GM12878 (cell line): ENCODE measurements around the gene G2E3. TPM values are rescaled to one million over a fixed set of nuclear protein-coding genes. Genes with fewer than 3 reads are reported as not detected.

Experiments used
- ASH2L ChIP-seq: fragments of 300-600, 200-600 bp; sonication (generic); IDR thresholded peaks from 2 replicates; pipeline ENCODE4 v1.6.1; 2017; ENCODE audit warnings: low read depth, mild to moderate bottlenecking, borderline replicate concordance
- BCL11A ChIP-seq: IDR thresholded peaks from 2 replicates; pipeline ENCODE4 v1.6.1; 2011; ENCODE audit warnings: low read depth, low read length
- EED ChIP-seq: sonication (generic); IDR thresholded peaks from 2 replicates; pipeline ENCODE4 v1.6.1; 2016; ENCODE audit warnings: antibody characterized with exemption, low read depth
- HCFC1 ChIP-seq: fragments of 150-350 bp; IDR thresholded peaks from 2 replicates; pipeline ENCODE4 v1.6.1; 2014; ENCODE audit warnings: low read length
- HDAC2 ChIP-seq: fragments of 200-600 bp; sonication (generic); IDR thresholded peaks from 2 replicates; pipeline ENCODE4 v1.6.1; 2017
- JUNB ChIP-seq: IDR thresholded peaks from 2 replicates; pipeline ENCODE4 v1.6.1; 2016; ENCODE audit warnings: antibody characterized with exemption, mild to moderate bottlenecking
- JUND ChIP-seq: IDR thresholded peaks from 2 replicates; pipeline ENCODE4 v1.6.1; 2012; ENCODE audit warnings: low read depth, mild to moderate bottlenecking, low read length, improper control_type of control experiment, moderate library complexity
- NFIC ChIP-seq: IDR thresholded peaks from 2 replicates; pipeline ENCODE4 v1.6.1; 2012; ENCODE audit warnings: low read depth, mild to moderate bottlenecking, inconsistent platforms, low read length, moderate library complexity
- NFXL1 ChIP-seq: fragments of 450-650 bp; IDR thresholded peaks from 2 replicates; pipeline ENCODE4 v1.6.1; 2017; ENCODE audit warnings: antibody characterized with exemption, mild to moderate bottlenecking, borderline replicate concordance
- PKNOX1 ChIP-seq: fragments of 450-650 bp; IDR thresholded peaks from 2 replicates; pipeline ENCODE4 v1.6.1; 2016; ENCODE audit warnings: mild to moderate bottlenecking
- RCOR1 ChIP-seq: conservative IDR thresholded peaks from 2 replicates; pipeline ENCODE4 v1.6.1; 2012; ENCODE audit warnings: low read depth, low read length, improper control_type of control experiment
- REST ChIP-seq: IDR thresholded peaks from 2 replicates; pipeline ENCODE4 v1.6.1; 2012; ENCODE audit warnings: mild to moderate bottlenecking, low read depth, low read length
- RFX5 ChIP-seq: IDR thresholded peaks from 2 replicates; pipeline ENCODE4 v1.6.1; 2011; ENCODE audit warnings: low read depth, low read length, improper control_type of control experiment
- SP1 ChIP-seq: IDR thresholded peaks from one replicate; pipeline ENCODE4 v1.6.1; 2011; ENCODE audit warnings: low read depth, low read length
- STAT1 ChIP-seq: fragments of 450-650 bp; conservative IDR thresholded peaks from 2 replicates; pipeline ENCODE4 v1.6.1; 2014; ENCODE audit warnings: antibody characterized with exemption, mild to moderate bottlenecking
- STAT3 ChIP-seq: IDR thresholded peaks from 2 replicates; pipeline ENCODE4 v1.6.1; 2011; ENCODE audit warnings: low read depth, low read length, improper control_type of control experiment
- SUPT20H ChIP-seq: IDR thresholded peaks from 2 replicates; pipeline ENCODE4 v1.6.1; 2011; ENCODE audit warnings: low read depth, mild to moderate bottlenecking, low read length, moderate library complexity, borderline replicate concordance; ENCODE audit not compliant: control insufficient read depth
- TAF1 ChIP-seq: IDR thresholded peaks from 2 replicates; pipeline ENCODE4 v1.6.1; 2011; ENCODE audit warnings: mild to moderate bottlenecking, low read depth, low read length, borderline replicate concordance
- TBL1XR1 ChIP-seq: IDR thresholded peaks from 2 replicates; pipeline ENCODE4 v1.6.1; 2012; ENCODE audit warnings: low read depth, low read length, improper control_type of control experiment
- WRNIP1 ChIP-seq: IDR thresholded peaks from 2 replicates; pipeline ENCODE4 v1.6.1; 2011; ENCODE audit warnings: low read depth, low read length, improper control_type of control experiment, borderline replicate concordance
- polyA plus RNA-seq, 11 experiments: library from polyadenylated mRNA; depleted of rRNA in 4 of 11; unstranded in 6 of 11; stranded (reverse) in 5 of 11; fragments of >200 nt; fragmentation: Nextera tagmentation in 4 of 11; fragmentation: Illumina TruSeq in 1 of 11; extraction: Ambion mirVana in 4 of 11; extraction: Trizol in 1 of 11; gene quantifications; 1 replicate in 1 of 11; 2 replicates in 10 of 11; pipeline versions ENCODE4 v1.2.1 to v1.2.3, GENCODE V29; 2011 to 2016; ENCODE audit warnings: inconsistent platforms in 2 of 11, missing spikeins in 2 of 11, low read depth in 1 of 11
- total RNA-seq, 4 experiments: library from RNA; depleted of rRNA in 3 of 4; stranded (reverse); fragments of >200 nt in 3 of 4; fragmentation: Illumina TruSeq in 1 of 4; extraction: Trizol in 1 of 4; gene quantifications; 2 replicates each; pipeline versions ENCODE4 v1.2.1 to v1.2.3, GENCODE V29; 2013 to 2021
- TF ChIP-seq, protein P1 (sequence below): fragments of 450-650 bp; formaldehyde crosslinking; IDR thresholded peaks from 2 replicates; pipeline ENCODE4 v1.5.0; 2022; ENCODE audit warnings: mild to moderate bottlenecking, missing genetic modification characterization
- TF ChIP-seq, protein P2 (sequence below), 3 experiments: IDR thresholded peaks in 2 of 3; conservative IDR thresholded peaks in 1 of 3; 2 replicates each; pipeline ENCODE4 v1.5.1; 2011; ENCODE audit warnings: low read depth in 3 of 3, low read length in 3 of 3, mild to moderate bottlenecking in 3 of 3, control low read depth in 2 of 3, moderate library complexity in 2 of 3, inconsistent platforms in 1 of 3, mixed read lengths in 1 of 3; ENCODE audit not compliant: control insufficient read depth in 2 of 3, insufficient read depth in 1 of 3; ENCODE audit errors: extremely low read depth in 1 of 3

Gene G2E3
- total and polyA plus RNA-seq, 10 of the 15 experiments (the other 5 are each of a cell fraction or from before 2014, with no cell fraction given) = 10.0 to 38.0 (median 21.1) TPM

DNA sequence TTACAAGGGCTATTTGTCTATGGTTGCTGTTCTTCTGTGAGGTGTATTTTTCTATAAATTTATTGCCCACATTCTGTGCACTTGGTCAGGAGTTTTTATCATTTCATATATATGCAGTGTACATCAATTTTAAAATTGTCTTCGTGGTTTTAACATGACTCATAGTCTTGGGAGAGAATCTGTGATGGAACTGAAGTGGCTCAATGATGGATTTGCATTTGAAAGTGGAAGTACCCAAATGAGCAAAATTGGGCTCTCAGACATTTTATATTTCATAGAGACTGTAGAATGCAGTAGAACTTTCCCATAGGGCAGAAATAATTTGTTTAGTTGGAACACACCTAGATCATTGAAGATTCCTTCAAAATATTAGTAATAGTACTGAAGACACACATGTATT is 61.2 kb downstream of the G2E3 start (continued):
- TF ChIP-seq, protein P1, sequence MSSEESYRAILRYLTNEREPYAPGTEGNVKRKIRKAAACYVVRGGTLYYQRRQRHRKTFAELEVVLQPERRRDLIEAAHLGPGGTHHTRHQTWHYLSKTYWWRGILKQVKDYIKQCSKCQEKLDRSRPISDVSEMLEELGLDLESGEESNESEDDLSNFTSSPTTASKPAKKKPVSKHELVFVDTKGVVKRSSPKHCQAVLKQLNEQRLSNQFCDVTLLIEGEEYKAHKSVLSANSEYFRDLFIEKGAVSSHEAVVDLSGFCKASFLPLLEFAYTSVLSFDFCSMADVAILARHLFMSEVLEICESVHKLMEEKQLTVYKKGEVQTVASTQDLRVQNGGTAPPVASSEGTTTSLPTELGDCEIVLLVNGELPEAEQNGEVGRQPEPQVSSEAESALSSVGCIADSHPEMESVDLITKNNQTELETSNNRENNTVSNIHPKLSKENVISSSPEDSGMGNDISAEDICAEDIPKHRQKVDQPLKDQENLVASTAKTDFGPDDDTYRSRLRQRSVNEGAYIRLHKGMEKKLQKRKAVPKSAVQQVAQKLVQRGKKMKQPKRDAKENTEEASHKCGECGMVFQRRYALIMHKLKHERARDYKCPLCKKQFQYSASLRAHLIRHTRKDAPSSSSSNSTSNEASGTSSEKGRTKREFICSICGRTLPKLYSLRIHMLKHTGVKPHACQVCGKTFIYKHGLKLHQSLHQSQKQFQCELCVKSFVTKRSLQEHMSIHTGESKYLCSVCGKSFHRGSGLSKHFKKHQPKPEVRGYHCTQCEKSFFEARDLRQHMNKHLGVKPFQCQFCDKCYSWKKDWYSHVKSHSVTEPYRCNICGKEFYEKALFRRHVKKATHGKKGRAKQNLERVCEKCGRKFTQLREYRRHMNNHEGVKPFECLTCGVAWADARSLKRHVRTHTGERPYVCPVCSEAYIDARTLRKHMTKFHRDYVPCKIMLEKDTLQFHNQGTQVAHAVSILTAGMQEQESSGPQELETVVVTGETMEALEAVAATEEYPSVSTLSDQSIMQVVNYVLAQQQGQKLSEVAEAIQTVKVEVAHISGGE = no peak
- TF ChIP-seq HCFC1 = no peak
- TF ChIP-seq HDAC2 = no peak
- no peak for TF ChIP-seq TAF1
- TF ChIP-seq WRNIP1 = no peak
- TF ChIP-seq BCL11A = peak; percentile 69
- no peak for TF ChIP-seq STAT1
- no peak for TF ChIP-seq TBL1XR1
- no peak for TF ChIP-seq SP1
- no peak for TF ChIP-seq SUPT20H
- TF ChIP-seq RCOR1 = no peak
- peak; percentile 77 for TF ChIP-seq JUNB
- TF ChIP-seq, protein P2, sequence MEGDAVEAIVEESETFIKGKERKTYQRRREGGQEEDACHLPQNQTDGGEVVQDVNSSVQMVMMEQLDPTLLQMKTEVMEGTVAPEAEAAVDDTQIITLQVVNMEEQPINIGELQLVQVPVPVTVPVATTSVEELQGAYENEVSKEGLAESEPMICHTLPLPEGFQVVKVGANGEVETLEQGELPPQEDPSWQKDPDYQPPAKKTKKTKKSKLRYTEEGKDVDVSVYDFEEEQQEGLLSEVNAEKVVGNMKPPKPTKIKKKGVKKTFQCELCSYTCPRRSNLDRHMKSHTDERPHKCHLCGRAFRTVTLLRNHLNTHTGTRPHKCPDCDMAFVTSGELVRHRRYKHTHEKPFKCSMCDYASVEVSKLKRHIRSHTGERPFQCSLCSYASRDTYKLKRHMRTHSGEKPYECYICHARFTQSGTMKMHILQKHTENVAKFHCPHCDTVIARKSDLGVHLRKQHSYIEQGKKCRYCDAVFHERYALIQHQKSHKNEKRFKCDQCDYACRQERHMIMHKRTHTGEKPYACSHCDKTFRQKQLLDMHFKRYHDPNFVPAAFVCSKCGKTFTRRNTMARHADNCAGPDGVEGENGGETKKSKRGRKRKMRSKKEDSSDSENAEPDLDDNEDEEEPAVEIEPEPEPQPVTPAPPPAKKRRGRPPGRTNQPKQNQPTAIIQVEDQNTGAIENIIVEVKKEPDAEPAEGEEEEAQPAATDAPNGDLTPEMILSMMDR (IDR thresholded peaks at IDR 0.05 in 2 of 3, conservative IDR thresholded peaks at IDR 0.05 in 1 of 3; ENCODE audit: control insufficient read depth in 2 of 3, extremely low read depth in 1 of 3, insufficient read depth in 1 of 3, low read depth in 3 of 3, low read length in 3 of 3) = no peak
- TF ChIP-seq PKNOX1 = peak; percentile 56; the same call in 1 of the 2 replicates
- TF ChIP-seq REST = no peak
- TF ChIP-seq NFXL1 = no peak
- no peak for TF ChIP-seq RFX5
- TF ChIP-seq ASH2L = no peak
- TF ChIP-seq NFIC = peak; percentile 70; the same call in 1 of the 2 replicates
- TF ChIP-seq STAT3 = no peak
- TF ChIP-seq JUND = 0 out of 2 replicates have a peak, but pooled peaks have one; percentile 34
- no peak for TF ChIP-seq EED
